ENCODE data around the gene PRICKLE2. TPM values are rescaled to one million over a fixed set of nuclear protein-coding genes. Genes with fewer than 3 reads are reported as not detected.

The PRICKLE2 gene
- total RNA-seq, 2 experiments from 2014 or later = not detected

GRCh38 chr3:64235605-64236004 lies 10.3 kb upstream of the PRICKLE2 start:
- no peak for TF ChIP-seq CTCF (IDR thresholded peaks at IDR 0.05)
- intact Hi-C loops (cut with micrococcal nuclease) = no loop called here
- POLR2A ChIA-PET = no interaction called here
- peaks cover 2% of the 10 kb centered on the region for H3K9me3 Mint-ChIP-seq
- peaks cover 4% of the 10 kb centered on the region for H3K27me3 Mint-ChIP-seq
- no peaks in the 10 kb centered on the region for H3K36me3 Mint-ChIP-seq (ENCODE audit: low read depth)
- no peaks in the 10 kb centered on the region for H3K4me1 Mint-ChIP-seq (ENCODE audit: low read depth)
- ATAC-seq (no peak), DNase-seq (no peak)
- no peak overlapping the region for H3K4me3 Mint-ChIP-seq
- CTCF ChIA-PET = no interaction called here
- no peak overlapping the region for H3K27ac Mint-ChIP-seq

DNA sequence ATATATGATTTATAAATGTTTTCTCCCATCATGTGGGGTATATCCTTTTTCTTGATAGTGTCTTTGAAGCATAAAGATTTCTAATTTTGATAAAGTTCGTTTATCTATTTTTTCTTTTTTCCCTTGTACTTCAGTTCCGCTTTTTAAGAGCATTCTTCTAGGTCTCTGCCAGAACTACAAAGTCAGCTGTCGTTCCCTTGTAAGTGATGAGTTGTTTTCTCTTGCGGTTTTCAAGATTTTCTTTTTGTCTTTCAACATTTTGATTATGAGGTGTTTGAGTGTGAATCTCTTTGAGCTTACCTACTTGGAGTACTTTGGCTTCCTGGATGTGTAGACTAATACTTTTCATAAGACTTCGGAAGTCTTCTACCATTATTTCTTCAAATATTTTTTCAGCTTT lies 9.3 kb upstream of the PRICKLE2 start:
- peaks cover 2% of the 10 kb centered on the region for H3K9me3 Mint-ChIP-seq
- intact Hi-C loops (cut with micrococcal nuclease) = no loop called here
- H3K4me3 Mint-ChIP-seq = no peak overlapping the region
- no peak for ATAC-seq
- no peak for DNase-seq
- no peak overlapping the region for H3K27ac Mint-ChIP-seq
- H3K36me3 Mint-ChIP-seq (ENCODE audit: low read depth) = no peaks in the 10 kb centered on the region
- ChIA-PET POLR2A (interaction anchor here (0.6 kb wide), 1 partner anchor 10 kb away, joined by 3 read pairs; no protein-coding TSS in a partner anchor), CTCF (interaction anchor here (1.0 kb wide), 1 partner anchor 11 kb away, joined by 3 read pairs; no protein-coding TSS in a partner anchor)
- TF ChIP-seq CTCF (IDR thresholded peaks at IDR 0.05) = no peak
- no peaks in the 10 kb centered on the region for H3K4me1 Mint-ChIP-seq (ENCODE audit: low read depth)
- H3K27me3 Mint-ChIP-seq = peaks cover 6% of the 10 kb centered on the region

DNA sequence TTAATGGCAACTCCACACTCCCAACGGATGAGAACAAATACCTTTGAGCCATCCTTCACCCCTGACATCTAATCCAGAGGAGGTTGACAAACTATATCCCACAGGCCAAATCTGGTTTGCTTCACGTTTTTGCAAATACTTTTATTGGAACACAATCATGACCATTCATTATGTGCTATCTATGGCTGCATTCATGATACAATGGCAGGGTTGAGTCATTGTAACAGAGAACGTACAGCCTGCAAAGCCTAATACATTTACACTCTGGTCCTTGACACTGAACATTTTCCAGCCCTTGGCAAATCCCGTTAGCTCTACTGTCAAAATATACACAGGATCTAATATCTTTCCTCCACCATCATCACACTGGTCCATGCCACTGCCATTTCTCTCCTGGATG lies 7.6 kb upstream of the PRICKLE2 start:
- Mint-ChIP-seq H3K9me3 (peaks cover 2% of the 10 kb centered on the region), H3K4me3 (no peak overlapping the region), H3K27ac (no peak overlapping the region), H3K36me3 (ENCODE audit: low read depth) (no peaks in the 10 kb centered on the region), H3K27me3 (peaks cover 6% of the 10 kb centered on the region), H3K4me1 (ENCODE audit: low read depth) (no peaks in the 10 kb centered on the region)
- intact Hi-C loops (cut with micrococcal nuclease) = no loop called here
- DNase-seq = no peak
- ChIA-PET POLR2A (no interaction called here), CTCF (no interaction called here)
- ATAC-seq = no peak
- no peak for TF ChIP-seq CTCF (IDR thresholded peaks at IDR 0.05)

- DNase-seq = no peak
- intact Hi-C loops (cut with micrococcal nuclease) = no loop called here
- Mint-ChIP-seq H3K9me3 (peaks cover under 1% of the 10 kb centered on the region), H3K27me3 (peaks cover 9% of the 10 kb centered on the region), H3K4me3 (no peak overlapping the region), H3K27ac (no peak overlapping the region), H3K36me3 (ENCODE audit: low read depth) (no peaks in the 10 kb centered on the region), H3K4me1 (ENCODE audit: low read depth) (no peaks in the 10 kb centered on the region)
- ChIA-PET CTCF (no interaction called here), POLR2A (no interaction called here)
- TF ChIP-seq CTCF (IDR thresholded peaks at IDR 0.05) = no peak
- no peak for ATAC-seq
These were observed 4.6 kb upstream of the PRICKLE2 start for GRCh38 chr3:64229903-64230302.

- H3K4me1 Mint-ChIP-seq (ENCODE audit: low read depth) = no peaks in the 10 kb centered on the region
- no peak for TF ChIP-seq CTCF (IDR thresholded peaks at IDR 0.05)
- ChIA-PET POLR2A (no interaction called here), CTCF (no interaction called here)
- no peaks in the 10 kb centered on the region for H3K9me3 Mint-ChIP-seq
- H3K36me3 Mint-ChIP-seq (ENCODE audit: low read depth) = no peaks in the 10 kb centered on the region
- intact Hi-C loops (cut with micrococcal nuclease) = no loop called here
- no peak overlapping the region for H3K27ac Mint-ChIP-seq
- DNase-seq (no peak), ATAC-seq (no peak)
- peaks cover 8% of the 10 kb centered on the region for H3K27me3 Mint-ChIP-seq
- no peak overlapping the region for H3K4me3 Mint-ChIP-seq
These were observed 2.8 kb upstream of the PRICKLE2 start for GRCh38 chr3:64228110-64228509.
